Measurements from ENCODE around the gene NTSR1.
A peak's percentile ranks its signal among the peaks of the same experiment; 100 is the strongest.

The NTSR1 gene

GRCh38 chr20:62707921-62708521 lies 615 bp upstream of the NTSR1 start:
- peak; percentile 48 for DNase-seq (ENCODE audit: low read depth, low spot score)

GRCh38 chr20:62709537-62709905 lies 885 bp downstream of the NTSR1 start:
- DNase-seq (ENCODE audit: low read depth, low spot score) = no peak

GRCh38 chr20:62710221-62710885 lies 1.7 kb downstream of the NTSR1 start:
- no peak for DNase-seq (ENCODE audit: low read depth, low spot score)

GRCh38 chr20:62710886-62711702 lies 2.5 kb downstream of the NTSR1 start:
- DNase-seq (ENCODE audit: low read depth, low spot score) = no peak

- DNase-seq (ENCODE audit: low read depth, low spot score) = peak; percentile 16
Measured at GRCh38 chr20:62711703-62712101, 3.1 kb downstream of the NTSR1 start.

- no peak for DNase-seq (ENCODE audit: low read depth, low spot score)
Measured at GRCh38 chr20:62712606-62713005, 4.0 kb downstream of the NTSR1 start.

- DNase-seq (ENCODE audit: low read depth, low spot score) = no peak
Measured at GRCh38 chr20:62714006-62714405, 5.4 kb downstream of the NTSR1 start.

- no peak for DNase-seq (ENCODE audit: low read depth, low spot score)
Measured at GRCh38 chr20:62714799-62715198, 6.2 kb downstream of the NTSR1 start.

- DNase-seq (ENCODE audit: low read depth, low spot score) = no peak
Measured at GRCh38 chr20:62715201-62715600, 6.6 kb downstream of the NTSR1 start.

- DNase-seq (ENCODE audit: low read depth, low spot score) = no peak
Measured at GRCh38 chr20:62716198-62716940, 7.7 kb downstream of the NTSR1 start.

- no peak for DNase-seq (ENCODE audit: low read depth, low spot score)
Measured at GRCh38 chr20:62716941-62717310, 8.3 kb downstream of the NTSR1 start.

- no peak for DNase-seq (ENCODE audit: low read depth, low spot score)
Measured at GRCh38 chr20:62717933-62718332, 9.3 kb downstream of the NTSR1 start.

- no peak for DNase-seq (ENCODE audit: low read depth, low spot score)
Measured at GRCh38 chr20:62718546-62718945, 9.9 kb downstream of the NTSR1 start.

- DNase-seq (ENCODE audit: low read depth, low spot score) = no peak
Measured at GRCh38 chr20:62719250-62719935, 10.8 kb downstream of the NTSR1 start.

- no peak for DNase-seq (ENCODE audit: low read depth, low spot score)
Measured at GRCh38 chr20:62721511-62722370, 13.1 kb downstream of the NTSR1 start.

- DNase-seq (ENCODE audit: low read depth, low spot score) = no peak
Measured at GRCh38 chr20:62722627-62723026, 14.0 kb downstream of the NTSR1 start.

GRCh38 chr20:62723351-62723750 lies 14.7 kb downstream of the NTSR1 start:
- no peak for DNase-seq (ENCODE audit: low read depth, low spot score)

- DNase-seq (ENCODE audit: low read depth, low spot score) = no peak
Measured at GRCh38 chr20:62723768-62724450, 15.3 kb downstream of the NTSR1 start.

GRCh38 chr20:62724692-62725595 lies 16.3 kb downstream of the NTSR1 start:
- DNase-seq (ENCODE audit: low read depth, low spot score) = no peak

All from ELF-1 (cell line).